ENCODE results near the gene ANKRD60.

- TF ChIP-seq POLR2A (IDR thresholded peaks at IDR 0.05) = no peak
- TF ChIP-seq POLR2AphosphoS5 (IDR thresholded peaks at IDR 0.05) = no peak
These were observed 845 bp upstream of the ANKRD60 start for GRCh38 chr20:58229198-58229798.

Data from transverse colon (tissue), 3 donors.